Measurements from ENCODE around the gene STPG4. TPM values are rescaled to one million over a fixed set of nuclear protein-coding genes. Genes with fewer than 3 reads are reported as not detected.

Gene STPG4
- total and polyA plus RNA-seq, 2 of the 8 experiments (the other 6 are each of a cell fraction or from before 2014, with no cell fraction given) = 0.28 TPM; not detected in 1

DNA sequence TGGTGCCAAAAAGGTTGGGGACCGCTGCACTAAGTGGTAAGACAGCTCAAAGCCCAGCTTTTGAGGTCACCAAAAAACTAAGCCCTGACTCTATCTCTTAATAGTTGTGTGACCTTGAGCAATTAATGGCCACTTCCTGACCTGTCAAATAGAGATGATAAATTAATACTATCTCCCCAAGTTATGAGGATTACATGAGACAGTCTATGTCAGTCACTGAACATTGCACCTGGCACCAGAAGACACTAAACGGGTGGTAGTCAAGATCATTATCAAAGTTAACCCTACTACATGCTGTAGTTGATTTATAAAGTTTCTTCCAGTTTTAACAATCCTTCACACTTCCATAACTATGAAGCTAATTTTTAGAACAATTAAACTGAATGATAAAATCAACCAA is 36.5 kb downstream of the STPG4 start:
- H4K20me1 ChIP-seq (replicated peaks in 1 of 2; ENCODE audit: control insufficient read depth in 1 of 2, insufficient read depth in 2 of 2, low read length in 2 of 2) = no peaks in the 10 kb centered on the region
- no peak overlapping the region for H3K23ac ChIP-seq (ENCODE audit: insufficient read length)
- H2BK12ac ChIP-seq (ENCODE audit: low read depth, low read length) = no peak overlapping the region
- no peak overlapping the region for H3K27ac ChIP-seq (ENCODE audit: low read depth, low read length)
- WGBS, 2 experiments (ENCODE audit: extremely low coverage in 1 of 2, insufficient coverage in 1 of 2, insufficient read length in 1 of 2, insufficient replicate concordance in 2 of 2, low coverage in 1 of 2, low lambda C conversion rate in 2 of 2, missing lambda C conversion rate in 1 of 2) = 50% methylated on average over 2 of the region's 2 CpGs; no CpG with 5 or more reads in 1 of the 2 experiments
- H3K9me3 ChIP-seq (ENCODE audit: insufficient read depth in 2 of 2, low read depth in 1 of 2, low read length in 1 of 2) = no peaks in the 10 kb centered on the region
- TF ChIP-seq KDM5A (IDR thresholded peaks at IDR 0.05; ENCODE audit: low read length) (no peak), POLR2A (IDR thresholded peaks at IDR 0.05; ENCODE audit: control extremely low read depth in 1 of 2, low read depth in 2 of 2, low read length in 2 of 2) (no peak), EGR1 (IDR thresholded peaks at IDR 0.05; ENCODE audit: borderline replicate concordance, low read depth, low read length) (no peak)
- TF ChIP-seq, protein P1, sequence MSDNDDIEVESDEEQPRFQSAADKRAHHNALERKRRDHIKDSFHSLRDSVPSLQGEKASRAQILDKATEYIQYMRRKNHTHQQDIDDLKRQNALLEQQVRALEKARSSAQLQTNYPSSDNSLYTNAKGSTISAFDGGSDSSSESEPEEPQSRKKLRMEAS (IDR thresholded peaks at IDR 0.05) = no peak
- ChIA-PET POLR2A (ENCODE audit: partially characterized antibody) (no interaction called here), CTCF (ENCODE audit: partially characterized antibody) (no interaction called here)
- no peaks in the 10 kb centered on the region for H3K27me3 ChIP-seq (replicated peaks in 1 of 4; ENCODE audit: control insufficient read depth in 3 of 4, extremely low read depth in 1 of 4, insufficient read depth in 3 of 4, low read length in 3 of 4)
- no peak overlapping the region for H2BK120ac ChIP-seq (replicated peaks; ENCODE audit: low read depth, low read length)
- no peak overlapping the region for H3K4ac ChIP-seq (replicated peaks; ENCODE audit: insufficient read length, low read depth, low read length)
- H4K5ac ChIP-seq (ENCODE audit: insufficient read length, low read depth, low read length) = no peak overlapping the region
- H3K14ac ChIP-seq (ENCODE audit: insufficient read length) = no peak overlapping the region
- no peak for FAIRE-seq
- H2BK5ac ChIP-seq (ENCODE audit: low read depth, low read length) = no peak overlapping the region
- H3K9ac ChIP-seq (replicated peaks in 1 of 4; ENCODE audit: extremely low read depth in 1 of 4, low read depth in 3 of 4, low read length in 3 of 4) = no peak overlapping the region
- no peaks in the 10 kb centered on the region for H3K36me3 ChIP-seq (ENCODE audit: control insufficient read depth in 2 of 4, insufficient read depth in 4 of 4, low read length in 3 of 4)
- no peak overlapping the region for H2AK5ac ChIP-seq (ENCODE audit: low read depth, low read length)
- H2BK15ac ChIP-seq (ENCODE audit: low read length) = no peak overlapping the region
- H3K79me2 ChIP-seq (ENCODE audit: control insufficient read depth in 1 of 2, insufficient read depth in 2 of 2, low read length in 2 of 2) = no peaks in the 10 kb centered on the region
- no peaks in the 10 kb centered on the region for H3K4me1 ChIP-seq (replicated peaks in 1 of 4; ENCODE audit: control insufficient read depth in 3 of 4, insufficient read depth in 4 of 4, low read length in 3 of 4)
- H3K23me2 ChIP-seq (ENCODE audit: low read depth, low read length) = no peaks in the 10 kb centered on the region; the same call in 1 of the 2 replicates
- H3K4me2 ChIP-seq (ENCODE audit: insufficient read depth in 1 of 2, low read depth in 2 of 2, low read length in 2 of 2) = no peak overlapping the region
- H3K18ac ChIP-seq (ENCODE audit: extremely low read depth, low read length) = no peak overlapping the region
- H4K91ac ChIP-seq (replicated peaks; ENCODE audit: insufficient read length, low read length) = no peak overlapping the region
- no peak overlapping the region for H2BK20ac ChIP-seq (ENCODE audit: low read length)
- H3K79me1 ChIP-seq (ENCODE audit: low read depth, low read length) = no peaks in the 10 kb centered on the region
- H3K4me3 ChIP-seq (ENCODE audit: extremely low read depth in 1 of 4, insufficient read depth in 2 of 4, low read depth in 3 of 4, low read length in 4 of 4) = no peak overlapping the region
- H2AFZ ChIP-seq (ENCODE audit: low read length) = no peak overlapping the region
- DNase-seq (ENCODE audit: low read depth in 1 of 2, low spot score in 2 of 2) = no peak
- no peak overlapping the region for H3K56ac ChIP-seq (replicated peaks; ENCODE audit: insufficient read length, low read depth, low read length)
- H4K8ac ChIP-seq (ENCODE audit: extremely low read depth, insufficient read depth, low read length) = no peak overlapping the region

All from H1 (cell line).